ENCODE data around the gene BICRA. TPM values are rescaled to one million over a fixed set of nuclear protein-coding genes. Genes with fewer than 3 reads are reported as not detected.

BICRA gene
- total RNA-seq, 1 experiment from 2014 or later = 23.1 TPM

DNA sequence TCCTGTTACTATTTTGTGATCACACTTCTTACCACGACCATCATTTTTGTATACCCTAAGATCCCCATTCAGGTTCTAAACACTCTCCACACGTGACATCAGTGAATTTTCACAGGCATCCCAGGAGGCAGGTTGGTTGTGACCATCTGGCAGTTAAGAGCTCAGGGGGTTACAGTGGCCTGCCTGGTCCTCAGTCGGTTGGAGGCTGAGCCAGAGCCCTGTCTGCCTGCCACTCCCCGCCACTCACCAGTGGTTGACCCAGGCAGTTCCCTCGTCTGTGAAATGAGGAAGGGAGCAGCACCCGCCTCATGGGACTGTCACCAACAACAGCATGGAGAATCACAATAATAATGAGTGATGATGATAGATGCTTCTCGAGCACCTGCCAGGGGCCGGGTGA is 67.9 kb downstream of the BICRA start:
- H3K9me3 ChIP-seq (ENCODE audit: low read depth, low read length, poor library complexity, severe bottlenecking) = no peaks in the 10 kb centered on the region
- POLR2A ChIA-PET (ENCODE audit: low non-redundant PET) = no interaction called here
- BruUV-seq (replicated peaks) = no TSS peak
- TF ChIP-seq, protein P1, sequence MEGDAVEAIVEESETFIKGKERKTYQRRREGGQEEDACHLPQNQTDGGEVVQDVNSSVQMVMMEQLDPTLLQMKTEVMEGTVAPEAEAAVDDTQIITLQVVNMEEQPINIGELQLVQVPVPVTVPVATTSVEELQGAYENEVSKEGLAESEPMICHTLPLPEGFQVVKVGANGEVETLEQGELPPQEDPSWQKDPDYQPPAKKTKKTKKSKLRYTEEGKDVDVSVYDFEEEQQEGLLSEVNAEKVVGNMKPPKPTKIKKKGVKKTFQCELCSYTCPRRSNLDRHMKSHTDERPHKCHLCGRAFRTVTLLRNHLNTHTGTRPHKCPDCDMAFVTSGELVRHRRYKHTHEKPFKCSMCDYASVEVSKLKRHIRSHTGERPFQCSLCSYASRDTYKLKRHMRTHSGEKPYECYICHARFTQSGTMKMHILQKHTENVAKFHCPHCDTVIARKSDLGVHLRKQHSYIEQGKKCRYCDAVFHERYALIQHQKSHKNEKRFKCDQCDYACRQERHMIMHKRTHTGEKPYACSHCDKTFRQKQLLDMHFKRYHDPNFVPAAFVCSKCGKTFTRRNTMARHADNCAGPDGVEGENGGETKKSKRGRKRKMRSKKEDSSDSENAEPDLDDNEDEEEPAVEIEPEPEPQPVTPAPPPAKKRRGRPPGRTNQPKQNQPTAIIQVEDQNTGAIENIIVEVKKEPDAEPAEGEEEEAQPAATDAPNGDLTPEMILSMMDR (conservative IDR thresholded peaks at IDR 0.05; ENCODE audit: low read depth, low read length) = no peak
- TF ChIP-seq EZH2 (IDR thresholded peaks at IDR 0.05; ENCODE audit: borderline replicate concordance, low read depth, low read length, poor library complexity, severe bottlenecking) = no peak
- peaks cover 17% of the 10 kb centered on the region for H3K36me3 ChIP-seq (ENCODE audit: insufficient read depth, low read length, poor library complexity, severe bottlenecking)
- no peak overlapping the region for H3K4me3 ChIP-seq (ENCODE audit: low read depth, low read length, poor library complexity, severe bottlenecking)
- H3K27ac ChIP-seq (ENCODE audit: low read depth, low read length, poor library complexity, severe bottlenecking) = no peak overlapping the region
- DNase-seq (ENCODE audit: low spot score) = no peak
- H3K4me1 ChIP-seq (ENCODE audit: insufficient read depth, low read length, poor library complexity, severe bottlenecking) = no peaks in the 10 kb centered on the region
- CTCF ChIA-PET = no interaction called here
- H3K27me3 ChIP-seq (replicated peaks; ENCODE audit: insufficient read depth, low read depth, low read length, poor library complexity) = no peaks in the 10 kb centered on the region
- intact Hi-C loops (cut with micrococcal nuclease; ENCODE audit: unreplicated experiment) = no loop called here

DNA sequence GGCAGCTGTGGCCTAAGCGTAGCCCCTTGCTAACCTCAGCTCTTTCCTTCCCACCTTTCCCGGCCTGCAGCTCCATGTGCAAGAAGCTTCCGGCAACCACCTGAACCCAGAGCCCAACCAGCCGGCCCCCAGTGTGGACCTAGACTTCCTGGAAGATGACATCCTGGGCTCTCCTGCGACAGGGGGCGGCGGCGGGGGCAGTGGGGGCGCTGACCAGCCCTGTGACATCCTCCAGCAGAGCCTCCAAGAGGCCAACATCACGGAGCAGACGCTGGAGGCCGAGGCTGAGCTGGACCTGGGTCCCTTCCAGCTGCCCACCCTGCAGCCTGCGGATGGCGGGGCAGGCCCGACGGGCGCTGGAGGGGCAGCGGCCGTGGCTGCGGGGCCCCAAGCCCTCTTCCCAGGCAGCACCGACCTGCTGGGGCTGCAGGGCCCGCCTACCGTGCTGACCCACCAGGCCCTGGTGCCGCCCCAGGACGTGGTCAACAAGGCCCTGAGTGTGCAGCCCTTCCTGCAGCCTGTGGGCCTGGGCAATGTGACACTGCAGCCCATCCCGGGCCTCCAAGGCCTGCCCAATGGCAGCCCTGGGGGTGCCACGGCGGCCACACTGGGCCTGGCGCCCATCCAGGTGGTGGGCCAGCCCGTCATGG is 70.4 kb downstream of the BICRA start:
- Histone ChIP-seq H3K27ac (ENCODE audit: low read depth, low read length, poor library complexity, severe bottlenecking) (no peak overlapping the region), H3K4me1 (ENCODE audit: insufficient read depth, low read length, poor library complexity, severe bottlenecking) (no peaks in the 10 kb centered on the region), H3K36me3 (ENCODE audit: insufficient read depth, low read length, poor library complexity, severe bottlenecking) (peaks cover 12% of the 10 kb centered on the region), H3K4me3 (ENCODE audit: low read depth, low read length, poor library complexity, severe bottlenecking) (no peak overlapping the region), H3K9me3 (ENCODE audit: low read depth, low read length, poor library complexity, severe bottlenecking) (no peaks in the 10 kb centered on the region), H3K27me3 (replicated peaks; ENCODE audit: insufficient read depth, low read depth, low read length, poor library complexity) (no peaks in the 10 kb centered on the region)
- CTCF ChIA-PET = no interaction called here
- POLR2A ChIA-PET (ENCODE audit: low non-redundant PET) = interaction anchor here (0.6 kb wide), 1 partner anchor 45 kb away, joined by 4 read pairs; no protein-coding TSS in a partner anchor
- intact Hi-C loops (cut with micrococcal nuclease; ENCODE audit: unreplicated experiment) = no loop called here
- TF ChIP-seq EZH2 (IDR thresholded peaks at IDR 0.05; ENCODE audit: borderline replicate concordance, low read depth, low read length, poor library complexity, severe bottlenecking) = no peak
- TF ChIP-seq, protein P1 (conservative IDR thresholded peaks at IDR 0.05; ENCODE audit: low read depth, low read length) = no peak
- BruUV-seq (replicated peaks) = no TSS peak
- no peak for DNase-seq (ENCODE audit: low spot score)

- Histone ChIP-seq H3K4me1 (ENCODE audit: insufficient read depth, low read length, poor library complexity, severe bottlenecking) (no peaks in the 10 kb centered on the region), H3K27ac (ENCODE audit: low read depth, low read length, poor library complexity, severe bottlenecking) (no peak overlapping the region), H3K36me3 (ENCODE audit: insufficient read depth, low read length, poor library complexity, severe bottlenecking) (peaks cover 12% of the 10 kb centered on the region), H3K9me3 (ENCODE audit: low read depth, low read length, poor library complexity, severe bottlenecking) (no peaks in the 10 kb centered on the region), H3K4me3 (ENCODE audit: low read depth, low read length, poor library complexity, severe bottlenecking) (no peak overlapping the region), H3K27me3 (replicated peaks; ENCODE audit: insufficient read depth, low read depth, low read length, poor library complexity) (no peaks in the 10 kb centered on the region)
- no peak for DNase-seq (ENCODE audit: low spot score)
- BruUV-seq (replicated peaks) = no TSS peak
- POLR2A ChIA-PET (ENCODE audit: low non-redundant PET) = no interaction called here
- TF ChIP-seq, protein P1 (conservative IDR thresholded peaks at IDR 0.05; ENCODE audit: low read depth, low read length) = no peak
- no peak for TF ChIP-seq EZH2 (IDR thresholded peaks at IDR 0.05; ENCODE audit: borderline replicate concordance, low read depth, low read length, poor library complexity, severe bottlenecking)
- CTCF ChIA-PET = no interaction called here
- intact Hi-C loops (cut with micrococcal nuclease; ENCODE audit: unreplicated experiment) = no loop called here
Observed at GRCh38 chr19:47679922-47680857, 71.3 kb downstream of the BICRA start.
